22Rv1 (cell line): Measurements from ENCODE around the gene POLN.

Source experiments
- CTCF ChIP-seq: fragments of 450-650 bp; IDR thresholded peaks from 2 replicates; pipeline ENCODE4 v1.5.1; 2017; ENCODE audit warnings: mild to moderate bottlenecking
- ZFX ChIP-seq: fragments of 450-650 bp; IDR thresholded peaks from 2 replicates; pipeline ENCODE4 v1.6.1; 2017; ENCODE audit warnings: antibody characterized with exemption, borderline replicate concordance

GRCh38 chr4:2092669-2093053 lies 149.3 kb downstream of the POLN start:
- TF ChIP-seq CTCF (no peak), ZFX (no peak)
